Measurements from ENCODE around the gene KRT79.

The KRT79 gene

GRCh38 chr12:52791271-52792184 is 42.6 kb downstream of the KRT79 start:
- DNase-seq (ENCODE audit: low spot score) = no peak

DNA sequence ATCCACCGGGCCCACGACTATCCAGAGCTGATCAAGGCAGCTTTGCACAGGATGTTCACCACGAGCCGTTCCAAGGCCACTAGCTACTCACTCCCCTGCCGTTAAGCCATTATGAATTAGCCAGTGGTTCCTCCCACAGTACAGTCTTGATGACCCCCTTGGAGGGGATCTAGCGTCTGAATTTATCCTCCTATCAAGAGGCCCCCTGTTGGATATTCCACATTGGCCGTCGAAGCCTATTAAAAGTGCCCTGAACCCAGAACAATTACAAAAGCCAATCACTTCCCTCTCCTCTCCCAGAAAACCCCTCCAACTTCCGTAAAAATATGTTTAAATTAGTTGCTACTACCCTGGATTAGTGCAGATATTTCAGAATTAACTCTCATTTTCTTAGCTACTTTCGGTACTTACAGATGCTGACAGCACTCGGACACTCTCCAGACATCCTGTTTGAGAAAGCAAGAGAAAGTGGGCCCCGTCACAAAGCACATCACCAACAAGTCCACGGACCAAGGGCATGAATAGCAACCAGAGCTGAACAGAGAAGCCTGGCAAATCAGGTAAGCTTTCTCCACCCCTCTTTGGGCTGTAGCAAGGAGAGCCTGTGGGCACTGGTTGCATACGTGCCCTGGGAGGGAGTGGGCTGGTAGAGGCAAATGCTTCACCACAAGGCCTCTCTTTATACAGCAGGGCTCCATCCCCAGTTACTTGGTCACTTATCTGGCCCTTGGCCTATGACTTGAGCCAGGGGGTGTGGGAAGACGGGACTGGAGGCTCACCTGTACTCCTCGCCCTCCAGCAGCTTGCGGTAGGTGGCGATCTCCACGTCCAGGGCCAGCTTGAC is 43.5 kb downstream of the KRT79 start:
- no peak for DNase-seq (ENCODE audit: low spot score)

DNA sequence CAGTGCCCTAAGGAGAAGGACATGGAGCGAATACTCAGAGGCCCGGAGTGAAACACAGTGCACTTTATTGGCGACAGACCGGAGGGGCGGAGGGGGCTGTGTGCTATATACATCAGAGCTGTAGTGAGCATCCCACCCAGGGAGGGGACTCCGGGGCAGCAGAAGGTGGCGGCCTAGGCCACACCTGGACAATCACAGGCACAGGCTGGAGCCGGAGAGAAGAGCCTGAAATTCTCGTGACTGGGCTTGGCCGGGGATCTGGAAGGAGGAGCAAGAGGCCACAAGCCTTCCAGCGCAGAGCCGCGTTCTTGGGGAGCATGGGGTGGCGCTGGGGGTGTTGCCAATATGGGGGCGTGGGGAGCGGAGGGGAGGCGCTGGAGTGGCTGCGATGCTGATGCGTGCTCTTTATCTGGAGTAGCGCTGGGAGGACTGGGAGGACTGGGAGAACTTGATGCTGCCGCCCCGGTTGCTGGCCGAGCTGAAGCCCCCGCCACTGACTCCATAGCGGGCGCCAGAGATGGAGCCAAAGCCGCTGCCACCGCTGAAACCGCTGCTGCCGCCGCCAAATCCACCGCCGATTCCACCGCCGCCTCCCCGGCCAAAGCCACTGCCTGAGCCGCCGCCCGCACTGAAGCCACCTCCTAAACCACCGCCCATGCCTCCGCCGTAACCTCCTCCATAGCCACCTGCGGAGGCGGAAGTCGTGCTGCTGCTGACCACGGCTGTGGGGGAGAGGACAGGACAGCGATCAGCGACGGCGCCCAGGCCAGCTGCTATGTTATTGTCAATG is 44.3 kb downstream of the KRT79 start:
- no peak for DNase-seq (ENCODE audit: low spot score)

- no peak for DNase-seq (ENCODE audit: low spot score)
These were observed 45.1 kb downstream of the KRT79 start for GRCh38 chr12:52788876-52789636.

DNA sequence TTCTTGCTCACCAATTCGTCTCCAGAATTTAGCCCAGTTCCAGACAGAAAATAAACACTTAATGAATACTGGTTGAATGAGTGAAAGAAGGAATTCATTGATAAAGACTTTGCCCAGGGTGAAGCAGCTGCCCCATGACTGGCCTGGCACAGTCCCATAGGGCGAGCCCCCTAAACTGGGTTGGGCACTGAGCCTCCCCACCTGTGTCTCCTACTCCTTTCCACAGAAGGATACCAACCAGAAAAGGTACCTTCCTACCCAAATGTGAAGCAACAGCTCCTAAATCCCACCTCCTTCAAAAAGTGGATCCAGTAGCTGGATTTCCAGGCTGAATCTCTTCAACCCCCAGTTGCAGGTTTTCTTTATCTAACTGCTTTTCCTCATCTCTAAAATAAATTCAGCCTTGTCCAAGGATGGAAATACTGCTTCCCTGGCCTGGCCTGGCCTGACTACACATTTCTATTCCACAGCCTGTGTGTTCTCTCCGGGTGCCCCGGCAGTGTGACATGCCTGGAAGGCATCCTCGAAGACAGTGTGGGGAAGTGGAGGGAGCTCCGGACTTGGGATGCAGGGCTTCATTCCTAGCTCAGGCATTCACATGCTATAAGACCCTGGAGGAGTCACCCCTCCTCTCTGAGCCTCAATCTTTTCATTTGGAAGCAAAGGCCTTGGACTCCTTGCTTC is 45.8 kb downstream of the KRT79 start:
- no peak for DNase-seq (ENCODE audit: low spot score)

DNA sequence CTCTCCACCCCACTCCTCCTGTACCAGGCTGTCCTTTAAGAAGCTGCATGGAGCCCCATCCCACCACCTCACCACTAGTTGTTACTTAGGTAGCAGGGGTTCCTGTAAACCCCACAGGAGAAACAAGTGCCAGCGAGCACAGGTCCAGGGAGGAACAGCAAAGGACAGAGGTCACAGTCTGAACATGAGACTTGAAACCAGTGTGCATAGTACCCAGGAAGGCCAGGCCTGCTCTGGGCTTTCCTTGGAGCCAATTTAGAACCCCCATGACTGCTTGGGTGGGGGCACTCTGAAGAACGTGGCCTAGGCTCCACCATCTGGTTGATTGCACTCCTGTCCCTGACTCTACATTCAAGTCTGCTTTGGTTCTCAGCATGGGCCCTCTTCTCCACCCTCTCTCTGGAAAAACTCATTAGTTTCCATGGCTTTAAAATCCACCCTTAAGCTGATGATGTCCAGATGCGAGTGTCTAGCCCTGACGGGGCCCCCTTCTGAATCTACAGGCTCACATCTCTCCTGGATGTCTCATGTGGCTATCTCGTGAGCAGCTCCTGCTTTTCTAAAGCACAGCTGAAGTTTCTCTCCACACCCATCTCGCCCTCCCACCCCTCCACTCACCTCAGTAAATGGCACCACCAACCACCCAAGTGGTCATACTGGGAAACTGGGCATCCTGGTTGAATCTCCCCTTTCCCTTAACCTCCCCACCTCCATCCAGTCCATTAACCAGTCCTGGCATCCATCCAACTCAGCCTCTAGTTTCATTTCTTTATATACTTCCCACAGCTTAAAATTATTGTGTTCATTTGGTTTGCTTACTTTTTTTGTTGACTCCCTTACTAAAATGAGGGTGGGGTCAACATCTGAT is 46.6 kb downstream of the KRT79 start:
- no peak for DNase-seq (ENCODE audit: low spot score)

- DNase-seq (ENCODE audit: low spot score) = no peak
These were observed 49.2 kb downstream of the KRT79 start for GRCh38 chr12:52784909-52785308.

- DNase-seq (ENCODE audit: low spot score) = no peak
These were observed 50.4 kb downstream of the KRT79 start for GRCh38 chr12:52783563-52784316.

DNA sequence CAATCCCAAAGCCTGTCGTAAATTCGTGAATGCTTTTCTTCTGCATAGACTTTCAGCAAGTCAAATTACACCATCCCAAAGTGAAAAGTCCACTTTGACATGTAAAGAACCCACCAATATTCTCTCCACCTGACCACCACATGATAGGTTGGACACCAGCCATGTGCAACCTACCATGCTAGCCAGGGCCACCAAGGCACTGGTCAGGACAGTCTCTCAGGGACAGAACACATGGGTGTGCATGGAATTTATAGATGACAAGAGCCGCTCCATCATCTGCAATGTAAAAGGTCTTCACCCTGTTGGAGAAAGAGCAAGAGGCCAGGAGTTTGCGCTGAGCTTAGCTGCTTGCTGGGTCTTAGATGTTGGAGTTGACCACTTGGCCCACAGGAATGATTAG is 51.6 kb downstream of the KRT79 start:
- no peak for DNase-seq (ENCODE audit: low spot score)

GRCh38 chr12:52781399-52782082 is 52.6 kb downstream of the KRT79 start:
- no peak for DNase-seq (ENCODE audit: low spot score)

- no peak for DNase-seq (ENCODE audit: low spot score)
These were observed 54.2 kb downstream of the KRT79 start for GRCh38 chr12:52779914-52780313.

- DNase-seq (ENCODE audit: low spot score) = no peak
These were observed 55.3 kb downstream of the KRT79 start for GRCh38 chr12:52778833-52779232.

DNA sequence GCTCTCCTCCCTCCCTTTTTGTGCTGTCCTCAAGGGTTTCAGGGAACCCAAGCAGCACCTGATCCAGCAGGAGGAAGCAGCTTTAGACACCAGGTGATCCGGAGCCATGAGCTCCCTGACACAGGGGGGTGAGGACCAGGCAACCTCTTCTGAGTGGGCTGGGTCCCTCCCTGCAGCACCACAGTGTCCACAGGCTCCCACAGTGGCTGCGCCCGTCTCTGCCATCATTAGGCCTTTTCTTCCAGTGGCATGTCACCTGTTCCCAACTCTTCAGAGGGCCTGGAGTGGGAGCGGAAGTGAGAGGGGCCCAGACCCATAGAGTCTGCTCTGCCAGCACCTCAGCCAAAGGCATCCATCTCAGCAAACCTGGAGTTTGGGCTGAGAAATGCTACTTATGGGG is 56.5 kb downstream of the KRT79 start:
- DNase-seq (ENCODE audit: low spot score) = no peak

DNA sequence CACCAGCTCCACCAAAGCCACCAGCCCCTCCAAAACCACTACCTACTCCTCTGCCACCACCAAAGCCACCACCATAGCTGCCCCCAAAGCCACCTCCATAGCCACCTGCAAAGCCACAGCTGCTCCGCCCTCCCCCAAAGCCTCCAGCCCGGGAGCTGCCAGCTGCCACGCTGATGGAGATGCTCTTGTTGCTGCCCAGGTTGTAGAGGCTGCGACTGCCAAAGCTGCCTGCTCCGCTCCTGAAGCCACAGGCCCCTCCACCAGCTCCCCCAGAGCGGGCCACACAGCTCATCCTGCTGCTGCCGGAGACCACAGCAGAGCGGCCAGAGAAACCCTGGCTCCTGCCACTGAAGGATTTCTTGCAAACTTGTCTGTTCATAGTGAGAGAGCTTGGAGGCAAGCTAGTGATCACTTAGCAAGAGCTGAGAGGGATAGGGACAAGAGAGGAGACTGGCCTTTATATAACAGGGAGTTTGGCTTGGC is 57.2 kb downstream of the KRT79 start, which contains the start of gene KRT76:
Gene KRT76, minus strand, starts transcription at position 433 of the 483 bp plus-strand sequence. Its CDS starts 54 bp downstream, at position 379.
- no peak for DNase-seq (ENCODE audit: low spot score)

GRCh38 chr12:52776435-52776834 is 57.7 kb downstream of the KRT79 start:
- DNase-seq (ENCODE audit: low spot score) = no peak

GRCh38 chr12:52774629-52775250 is 59.4 kb downstream of the KRT79 start:
- no peak for DNase-seq (ENCODE audit: low spot score)

GRCh38 chr12:52772772-52773171 is 61.3 kb downstream of the KRT79 start:
- no peak for DNase-seq (ENCODE audit: low spot score)

GRCh38 chr12:52772188-52772587 is 61.9 kb downstream of the KRT79 start:
- DNase-seq (ENCODE audit: low spot score) = no peak

All from CD4-positive, alpha-beta T cell treated with Interleukin-15 for 4 hours (primary cell).